ENCODE measurements around the gene CNNM1. TPM values are rescaled to one million over a fixed set of nuclear protein-coding genes. Genes with fewer than 3 reads are reported as not detected.

The CNNM1 gene
- total RNA-seq, 1 donor: 3.5 TPM

GRCh38 chr10:99374526-99374925 lies 45.4 kb downstream of the CNNM1 start:
- no peak for TF ChIP-seq CTCF (IDR thresholded peaks at IDR 0.05; ENCODE audit: insufficient read depth, low read depth, low read length)
- DNase-seq (ENCODE audit: low read depth): peak; percentile 52
- H3K4me3 ChIP-seq (ENCODE audit: low read depth, low read length): no peak overlapping the region

DNA sequence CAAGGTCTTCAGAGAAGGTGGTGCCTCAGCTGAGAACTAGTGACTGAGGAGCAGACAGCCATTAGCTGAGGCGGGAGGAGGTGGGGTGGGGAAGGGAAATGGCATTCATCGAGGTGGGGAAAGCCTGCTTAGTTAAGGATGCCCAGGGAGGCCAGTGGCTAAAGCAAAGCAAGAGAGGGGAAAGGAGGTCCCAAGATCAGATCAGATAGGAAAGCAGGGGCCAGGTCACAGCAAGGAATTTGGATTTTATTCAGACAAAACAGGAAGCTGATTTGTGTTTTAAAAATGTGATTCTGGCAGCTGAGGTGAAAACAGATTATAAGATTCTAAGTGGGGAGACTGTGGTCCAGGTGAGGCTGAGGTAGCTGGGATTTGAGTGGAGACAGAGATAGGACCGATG lies 45.8 kb downstream of the CNNM1 start:
- TF ChIP-seq CTCF (IDR thresholded peaks at IDR 0.05; ENCODE audit: insufficient read depth, low read depth, low read length): no peak
- no peak overlapping the region for H3K4me3 ChIP-seq (ENCODE audit: low read depth, low read length)
- DNase-seq (ENCODE audit: low read depth): no peak

GRCh38 chr10:99375426-99375825 lies 46.3 kb downstream of the CNNM1 start:
- no peak overlapping the region for H3K4me3 ChIP-seq (ENCODE audit: low read depth, low read length)
- TF ChIP-seq CTCF (IDR thresholded peaks at IDR 0.05; ENCODE audit: insufficient read depth, low read depth, low read length): no peak
- DNase-seq (ENCODE audit: low read depth): no peak

DNA sequence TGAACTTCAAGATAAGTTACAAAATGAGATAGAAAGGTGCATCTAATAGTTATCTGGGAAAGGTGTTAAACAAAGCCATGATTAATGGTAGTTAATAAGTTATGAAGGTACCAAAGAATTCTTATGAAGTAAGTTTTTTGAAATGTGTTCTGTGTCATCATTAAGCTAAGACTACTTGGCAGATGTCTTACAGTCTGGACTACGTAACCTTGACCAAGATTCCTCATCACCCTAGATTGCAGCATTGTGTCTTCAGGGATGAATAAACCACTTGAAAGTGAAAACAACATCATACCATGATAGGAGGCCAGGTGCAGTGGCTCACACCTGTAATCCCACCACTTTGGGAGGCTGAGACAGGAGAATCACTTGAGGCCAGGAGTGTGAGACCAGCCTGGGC lies 53.0 kb downstream of the CNNM1 start:
- H3K4me3 ChIP-seq (ENCODE audit: low read depth, low read length): no peak overlapping the region
- no peak for DNase-seq (ENCODE audit: low read depth)
- TF ChIP-seq CTCF (IDR thresholded peaks at IDR 0.05; ENCODE audit: insufficient read depth, low read depth, low read length): no peak

GRCh38 chr10:99387071-99387470 lies 57.9 kb downstream of the CNNM1 start:
- no peak overlapping the region for H3K4me3 ChIP-seq (ENCODE audit: low read depth, low read length)
- no peak for TF ChIP-seq CTCF (IDR thresholded peaks at IDR 0.05; ENCODE audit: insufficient read depth, low read depth, low read length)
- DNase-seq (ENCODE audit: low read depth): no peak

- no peak for TF ChIP-seq CTCF (IDR thresholded peaks at IDR 0.05; ENCODE audit: insufficient read depth, low read depth, low read length)
- DNase-seq (ENCODE audit: low read depth): no peak
- no peak overlapping the region for H3K4me3 ChIP-seq (ENCODE audit: low read depth, low read length)
Measured at GRCh38 chr10:99387541-99387940, 58.4 kb downstream of the CNNM1 start.

- H3K4me3 ChIP-seq (ENCODE audit: low read depth, low read length): no peak overlapping the region
- TF ChIP-seq CTCF (IDR thresholded peaks at IDR 0.05; ENCODE audit: insufficient read depth, low read depth, low read length): no peak
- DNase-seq (ENCODE audit: low read depth): no peak
Measured at GRCh38 chr10:99389729-99390480, 60.7 kb downstream of the CNNM1 start.

All from fibroblast of villous mesenchyme (primary cell).